Endothelial cell of umbilical vein (primary cell): ENCODE results near the gene RNH1.

Source experiments
- EZH2 ChIP-seq: IDR thresholded peaks from 2 replicates; pipeline ENCODE4 v1.6.1; 2012; ENCODE audit warnings: borderline replicate concordance, low read depth, mild to moderate bottlenecking, moderate library complexity, low read length, inconsistent platforms; ENCODE audit not compliant: severe bottlenecking
- FOS ChIP-seq: IDR thresholded peaks from 2 replicates; pipeline ENCODE4 v1.6.1; 2011; ENCODE audit warnings: mild to moderate bottlenecking, low read length, moderate library complexity, borderline replicate concordance; ENCODE audit not compliant: insufficient read depth
- GATA2 ChIP-seq: IDR thresholded peaks from 2 replicates; pipeline ENCODE4 v1.7.0; 2011; ENCODE audit warnings: low read depth, mild to moderate bottlenecking, moderate library complexity, mixed read lengths, low read length; ENCODE audit not compliant: insufficient read length, insufficient read depth
- JUN ChIP-seq: IDR thresholded peaks from 2 replicates; pipeline ENCODE4 v1.6.1; 2011; ENCODE audit warnings: borderline replicate concordance, low read depth; ENCODE audit not compliant: insufficient read length, insufficient read depth
- MYC ChIP-seq: IDR thresholded peaks from one replicate; pipeline ENCODE4 v1.6.1; 2011; ENCODE audit warnings: mild to moderate bottlenecking, low read depth, low read length
- POLR2A ChIP-seq: IDR thresholded peaks from 2 replicates; pipeline ENCODE4 v1.6.1; 2012; ENCODE audit warnings: low read depth, mild to moderate bottlenecking, control low read depth, low read length
- POLR2AphosphoS5 ChIP-seq: IDR thresholded peaks from 2 replicates; pipeline ENCODE4 v1.6.1; 2012; ENCODE audit warnings: low read depth, mild to moderate bottlenecking, control low read depth, low read length, moderate library complexity; ENCODE audit not compliant: insufficient read depth
- TF ChIP-seq, protein P1 (sequence below), 2 donors: IDR thresholded peaks; 1 replicate in 1 of 2; 2 replicates in 1 of 2; pipeline ENCODE4 v1.5.1; 2011; ENCODE audit warnings: low read length in 2 of 2, mild to moderate bottlenecking in 2 of 2, moderate library complexity in 2 of 2, control low read depth in 1 of 2, inconsistent platforms in 1 of 2, low read depth in 1 of 2; ENCODE audit not compliant: insufficient read depth in 1 of 2; ENCODE audit errors: extremely low read depth in 1 of 2
- TF ChIP-seq, protein P2 (sequence below): IDR thresholded peaks from 2 replicates; pipeline ENCODE4 v1.6.1; 2011; ENCODE audit not compliant: insufficient read depth, insufficient read length

DNA sequence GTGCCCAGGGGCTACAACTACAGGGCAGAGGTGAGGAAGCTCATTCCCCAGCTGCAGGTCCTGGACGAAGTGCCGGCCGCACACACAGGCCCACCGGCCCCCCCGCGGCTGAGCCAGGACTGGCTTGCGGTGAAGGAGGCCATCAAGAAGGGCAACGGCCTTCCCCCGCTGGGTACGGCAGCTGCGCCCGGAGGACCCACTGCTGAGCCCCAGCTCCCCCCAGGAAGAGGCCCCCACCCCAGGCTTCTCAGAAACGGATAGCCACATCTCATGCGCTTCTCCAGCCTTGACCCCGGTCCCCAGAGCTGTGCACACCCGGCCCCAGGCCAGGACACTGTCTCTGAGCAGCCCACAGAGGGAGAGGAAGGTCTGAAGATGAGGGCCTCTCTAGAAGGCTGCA is 44.1 kb upstream of the RNH1 start:
- TF ChIP-seq, protein P1, sequence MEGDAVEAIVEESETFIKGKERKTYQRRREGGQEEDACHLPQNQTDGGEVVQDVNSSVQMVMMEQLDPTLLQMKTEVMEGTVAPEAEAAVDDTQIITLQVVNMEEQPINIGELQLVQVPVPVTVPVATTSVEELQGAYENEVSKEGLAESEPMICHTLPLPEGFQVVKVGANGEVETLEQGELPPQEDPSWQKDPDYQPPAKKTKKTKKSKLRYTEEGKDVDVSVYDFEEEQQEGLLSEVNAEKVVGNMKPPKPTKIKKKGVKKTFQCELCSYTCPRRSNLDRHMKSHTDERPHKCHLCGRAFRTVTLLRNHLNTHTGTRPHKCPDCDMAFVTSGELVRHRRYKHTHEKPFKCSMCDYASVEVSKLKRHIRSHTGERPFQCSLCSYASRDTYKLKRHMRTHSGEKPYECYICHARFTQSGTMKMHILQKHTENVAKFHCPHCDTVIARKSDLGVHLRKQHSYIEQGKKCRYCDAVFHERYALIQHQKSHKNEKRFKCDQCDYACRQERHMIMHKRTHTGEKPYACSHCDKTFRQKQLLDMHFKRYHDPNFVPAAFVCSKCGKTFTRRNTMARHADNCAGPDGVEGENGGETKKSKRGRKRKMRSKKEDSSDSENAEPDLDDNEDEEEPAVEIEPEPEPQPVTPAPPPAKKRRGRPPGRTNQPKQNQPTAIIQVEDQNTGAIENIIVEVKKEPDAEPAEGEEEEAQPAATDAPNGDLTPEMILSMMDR (IDR thresholded peaks at IDR 0.05; ENCODE audit: extremely low read depth in 1 of 2, insufficient read depth in 1 of 2, low read depth in 1 of 2, low read length in 2 of 2): no peak
- no peak for TF ChIP-seq EZH2
- TF ChIP-seq JUN: no peak
- TF ChIP-seq POLR2A: no peak
- TF ChIP-seq MYC: no peak
- TF ChIP-seq, protein P2, sequence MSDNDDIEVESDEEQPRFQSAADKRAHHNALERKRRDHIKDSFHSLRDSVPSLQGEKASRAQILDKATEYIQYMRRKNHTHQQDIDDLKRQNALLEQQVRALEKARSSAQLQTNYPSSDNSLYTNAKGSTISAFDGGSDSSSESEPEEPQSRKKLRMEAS: no peak
- TF ChIP-seq POLR2AphosphoS5: no peak
- TF ChIP-seq FOS: no peak
- no peak for TF ChIP-seq GATA2
